Loucy (cell line): ENCODE measurements around the gene RAP1GDS1.

Experiments
- H2AFZ ChIP-seq: fragments of 200-600 bp; sonication (generic); 2 replicates; pipeline ENCODE4 v1.6.0; 2016; ENCODE audit warnings: antibody characterized with exemption, mild to moderate bottlenecking, low read length, moderate library complexity
- H3F3A ChIP-seq: fragments of 200-600 bp; 2 replicates; pipeline ENCODE4 v1.6.0; 2016; ENCODE audit warnings: antibody characterized with exemption, low read depth, mild to moderate bottlenecking
- H3K27me3 ChIP-seq: fragments of 200-600 bp; sonication (generic); 2 replicates; pipeline ENCODE4 v1.6.1; 2014; ENCODE audit warnings: low read length, mild to moderate bottlenecking; ENCODE audit not compliant: insufficient read depth, poor library complexity, severe bottlenecking
- H3K36me3 ChIP-seq: fragments of 200-600 bp; sonication (generic); 2 replicates; pipeline ENCODE4 v1.6.1; 2016; ENCODE audit warnings: low read length; ENCODE audit not compliant: insufficient read depth
- H3K4me1 ChIP-seq: fragments of 200-600 bp; sonication (generic); 2 replicates; pipeline ENCODE4 v1.5.1; 2014; ENCODE audit warnings: low read length, mild to moderate bottlenecking; ENCODE audit not compliant: insufficient read depth, poor library complexity, severe bottlenecking
- H3K4me2 ChIP-seq: fragments of 200-600 bp; sonication (generic); 2 replicates; pipeline ENCODE4 v1.6.0; 2014; ENCODE audit warnings: antibody characterized with exemption, low read length, low read depth, mild to moderate bottlenecking; ENCODE audit not compliant: poor library complexity, severe bottlenecking
- H3K4me3 ChIP-seq: fragments of 200-600 bp; sonication (generic); 2 replicates; pipeline ENCODE4 v1.5.1; 2014; ENCODE audit warnings: low read length, mild to moderate bottlenecking, mixed read lengths; ENCODE audit not compliant: poor library complexity, severe bottlenecking
- H3K79me2 ChIP-seq: fragments of 200-600 bp; sonication (generic); 2 replicates; pipeline ENCODE4 v1.6.1; 2014; ENCODE audit warnings: low read length; ENCODE audit not compliant: insufficient read depth
- H3K9ac ChIP-seq: fragments of 200-600 bp; sonication (generic); 2 replicates; pipeline ENCODE4 v1.6.0; 2014; ENCODE audit warnings: mild to moderate bottlenecking, low read depth, low read length, moderate library complexity; ENCODE audit not compliant: poor library complexity, severe bottlenecking
- H3K9me2 ChIP-seq: fragments of 200-600 bp; sonication (generic); replicated peaks from 2 replicates; pipeline ENCODE4 v1.6.1; 2016; ENCODE audit warnings: low read depth, low read length, mixed read lengths
- H3K9me3 ChIP-seq: fragments of 200-600 bp; sonication (generic); 2 replicates; pipeline ENCODE4 v1.6.1; 2014; ENCODE audit warnings: mild to moderate bottlenecking, antibody characterized with exemption, low read length, low read depth; ENCODE audit not compliant: insufficient read depth
- H4K20me1 ChIP-seq: fragments of 200-600 bp; sonication (generic); 2 replicates; pipeline ENCODE4 v1.6.0; 2014; ENCODE audit warnings: antibody characterized with exemption, low read length, mild to moderate bottlenecking; ENCODE audit not compliant: insufficient read depth, poor library complexity, severe bottlenecking
- EZH2phosphoT487 ChIP-seq: fragments of 200-600 bp; IDR thresholded peaks from 2 replicates; pipeline ENCODE4 v1.6.1; 2018; ENCODE audit warnings: antibody characterized with exemption, mild to moderate bottlenecking, moderate library complexity, borderline replicate concordance
- TF ChIP-seq, protein P1 (sequence below): fragments of 200-600 bp; sonication (generic); conservative IDR thresholded peaks from 2 replicates; pipeline ENCODE4 v1.5.1; 2014; ENCODE audit warnings: mild to moderate bottlenecking, antibody characterized with exemption, low read length

The RAP1GDS1 gene

DNA sequence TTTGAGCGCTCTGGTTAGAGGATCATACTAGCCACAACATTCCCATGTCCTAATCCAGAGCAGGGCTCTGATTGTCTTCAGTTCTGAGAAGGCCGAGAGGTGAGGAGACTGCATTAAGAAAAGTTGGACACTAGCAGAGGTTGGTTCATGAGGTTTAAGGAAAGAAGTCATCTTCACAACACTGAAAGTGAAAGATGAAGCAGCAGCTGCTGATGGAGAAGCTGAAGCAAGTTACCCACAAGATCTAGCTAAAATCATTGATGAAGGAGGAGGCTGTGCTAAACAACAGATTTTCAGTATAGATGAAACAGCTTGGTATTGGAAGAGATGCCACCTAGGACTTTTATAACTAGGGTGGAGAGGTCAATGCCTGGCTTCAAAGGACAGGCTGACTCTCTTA, 36.8 kb downstream of the RAP1GDS1 start:
- H3K4me2 ChIP-seq: no peak overlapping the region
- H2AFZ ChIP-seq: no peak overlapping the region
- no peaks in the 10 kb centered on the region for H3K9me3 ChIP-seq
- peaks cover 60% of the 10 kb centered on the region for H3K36me3 ChIP-seq
- H3F3A ChIP-seq: no peaks in the 10 kb centered on the region
- no peak overlapping the region for H3K9ac ChIP-seq
- H3K9me2 ChIP-seq: no peaks in the 10 kb centered on the region
- H3K4me3 ChIP-seq: no peak overlapping the region
- TF ChIP-seq, protein P1, sequence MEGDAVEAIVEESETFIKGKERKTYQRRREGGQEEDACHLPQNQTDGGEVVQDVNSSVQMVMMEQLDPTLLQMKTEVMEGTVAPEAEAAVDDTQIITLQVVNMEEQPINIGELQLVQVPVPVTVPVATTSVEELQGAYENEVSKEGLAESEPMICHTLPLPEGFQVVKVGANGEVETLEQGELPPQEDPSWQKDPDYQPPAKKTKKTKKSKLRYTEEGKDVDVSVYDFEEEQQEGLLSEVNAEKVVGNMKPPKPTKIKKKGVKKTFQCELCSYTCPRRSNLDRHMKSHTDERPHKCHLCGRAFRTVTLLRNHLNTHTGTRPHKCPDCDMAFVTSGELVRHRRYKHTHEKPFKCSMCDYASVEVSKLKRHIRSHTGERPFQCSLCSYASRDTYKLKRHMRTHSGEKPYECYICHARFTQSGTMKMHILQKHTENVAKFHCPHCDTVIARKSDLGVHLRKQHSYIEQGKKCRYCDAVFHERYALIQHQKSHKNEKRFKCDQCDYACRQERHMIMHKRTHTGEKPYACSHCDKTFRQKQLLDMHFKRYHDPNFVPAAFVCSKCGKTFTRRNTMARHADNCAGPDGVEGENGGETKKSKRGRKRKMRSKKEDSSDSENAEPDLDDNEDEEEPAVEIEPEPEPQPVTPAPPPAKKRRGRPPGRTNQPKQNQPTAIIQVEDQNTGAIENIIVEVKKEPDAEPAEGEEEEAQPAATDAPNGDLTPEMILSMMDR: no peak
- TF ChIP-seq EZH2phosphoT487: no peak
- peaks cover 12% of the 10 kb centered on the region for H3K4me1 ChIP-seq
- no peaks in the 10 kb centered on the region for H3K27me3 ChIP-seq
- H3K79me2 ChIP-seq: peaks cover 90% of the 10 kb centered on the region
- H4K20me1 ChIP-seq: no peaks in the 10 kb centered on the region

DNA sequence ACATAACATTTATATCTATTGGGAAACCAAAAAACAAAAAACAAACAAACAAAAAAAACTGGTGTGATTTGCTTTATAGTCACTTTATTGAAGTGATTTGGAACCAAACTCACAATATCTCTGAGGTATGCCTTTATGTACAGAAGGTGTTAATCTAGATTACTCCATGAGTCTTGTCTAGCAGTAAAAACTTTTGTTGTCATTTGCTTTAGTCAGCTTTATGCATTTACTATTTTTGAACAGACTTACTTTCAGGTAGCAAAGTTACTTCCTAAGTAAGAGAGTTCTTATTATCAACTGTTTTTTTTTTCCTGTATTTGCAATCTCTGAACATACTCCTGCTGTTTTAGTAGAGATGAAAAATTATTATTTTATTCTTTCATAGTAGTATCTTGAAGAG, 39.5 kb downstream of the RAP1GDS1 start:
- H3K4me3 ChIP-seq: no peak overlapping the region
- H3F3A ChIP-seq: no peaks in the 10 kb centered on the region
- no peak overlapping the region for H3K4me2 ChIP-seq
- no peak for TF ChIP-seq EZH2phosphoT487
- TF ChIP-seq, protein P1: no peak
- no peak overlapping the region for H3K9ac ChIP-seq
- peaks cover 6% of the 10 kb centered on the region for H3K4me1 ChIP-seq
- H4K20me1 ChIP-seq: no peaks in the 10 kb centered on the region
- no peaks in the 10 kb centered on the region for H3K27me3 ChIP-seq
- H3K9me2 ChIP-seq: no peaks in the 10 kb centered on the region
- H3K36me3 ChIP-seq: peaks cover 44% of the 10 kb centered on the region
- H3K9me3 ChIP-seq: peaks cover 14% of the 10 kb centered on the region; the same call in 1 of the 2 replicates
- peaks cover 87% of the 10 kb centered on the region for H3K79me2 ChIP-seq
- no peak overlapping the region for H2AFZ ChIP-seq

DNA sequence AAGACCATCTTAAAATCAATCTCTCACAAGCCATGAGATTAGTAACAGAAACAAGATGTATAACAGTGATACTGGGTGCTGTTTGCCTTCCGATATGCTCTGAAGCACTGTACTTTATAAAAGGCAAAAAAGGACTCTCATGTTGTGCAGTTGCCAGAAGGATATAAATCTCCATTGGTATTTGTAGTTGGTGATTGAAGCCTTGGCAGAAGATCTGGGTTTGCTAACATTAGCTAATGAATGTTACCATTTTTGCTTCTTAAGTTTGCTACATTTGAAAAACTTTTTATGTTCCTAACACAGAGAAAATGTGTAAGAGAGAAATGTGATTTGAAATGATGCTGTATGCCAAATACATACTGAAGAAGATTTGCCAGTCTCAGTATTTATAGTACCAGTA, 44.4 kb downstream of the RAP1GDS1 start:
- Histone ChIP-seq H3K4me2 (no peak overlapping the region), H3F3A (no peaks in the 10 kb centered on the region), H3K79me2 (peaks cover 78% of the 10 kb centered on the region), H3K9ac (no peak overlapping the region), H4K20me1 (no peaks in the 10 kb centered on the region), H3K27me3 (no peaks in the 10 kb centered on the region), H3K4me3 (no peak overlapping the region), H2AFZ (no peak overlapping the region), H3K4me1 (peaks cover 6% of the 10 kb centered on the region), H3K36me3 (peaks cover 13% of the 10 kb centered on the region), H3K9me2 (no peaks in the 10 kb centered on the region), H3K9me3 (peaks cover 14% of the 10 kb centered on the region; the same call in 1 of the 2 replicates)
- no peak for TF ChIP-seq EZH2phosphoT487
- TF ChIP-seq, protein P1: no peak
